Measurements from ENCODE around the gene LURAP1L. TPM values are rescaled to one million over a fixed set of nuclear protein-coding genes. Genes with fewer than 3 reads are reported as not detected.

LURAP1L gene
- total RNA-seq, 1 experiment from 2014 or later, result 1.7 TPM

- H3K27ac Mint-ChIP-seq, result no peak overlapping the region
- no peak for ATAC-seq
- H3K4me3 Mint-ChIP-seq, result no peak overlapping the region
- peaks cover 13% of the 10 kb centered on the region for H3K4me1 Mint-ChIP-seq
- POLR2A ChIA-PET, result no interaction called here
- CTCF ChIA-PET, result no interaction called here
- H3K36me3 Mint-ChIP-seq, result no peaks in the 10 kb centered on the region
- TF ChIP-seq JAZF1 (CRISPR knock-in tag; IDR thresholded peaks at IDR 0.05) (no peak), FOXP4 (CRISPR knock-in tag; IDR thresholded peaks at IDR 0.05) (no peak), SP1 (CRISPR knock-in tag; conservative IDR thresholded peaks at IDR 0.05) (no peak), TCF7 (CRISPR knock-in tag; IDR thresholded peaks at IDR 0.05; ENCODE audit: low read depth) (no peak), MAX (CRISPR knock-in tag; IDR thresholded peaks at IDR 0.05) (no peak), SMAD4 (CRISPR knock-in tag; IDR thresholded peaks at IDR 0.05) (no peak), ELF4 (CRISPR knock-in tag; IDR thresholded peaks at IDR 0.05; ENCODE audit: low read depth) (no peak), ZNF232 (CRISPR knock-in tag; IDR thresholded peaks at IDR 0.05) (no peak), ARID4B (CRISPR knock-in tag; IDR thresholded peaks at IDR 0.05; ENCODE audit: borderline replicate concordance) (no peak), TEAD4 (CRISPR knock-in tag; IDR thresholded peaks at IDR 0.05) (no peak), OVOL2 (CRISPR knock-in tag; IDR thresholded peaks at IDR 0.05; ENCODE audit: borderline replicate concordance) (no peak), ETV6 (CRISPR knock-in tag; IDR thresholded peaks at IDR 0.05) (no peak), ZNF425 (CRISPR knock-in tag; conservative IDR thresholded peaks at IDR 0.05) (no peak), USF1 (CRISPR knock-in tag; IDR thresholded peaks at IDR 0.05) (no peak)
- TF ChIP-seq, protein P1, sequence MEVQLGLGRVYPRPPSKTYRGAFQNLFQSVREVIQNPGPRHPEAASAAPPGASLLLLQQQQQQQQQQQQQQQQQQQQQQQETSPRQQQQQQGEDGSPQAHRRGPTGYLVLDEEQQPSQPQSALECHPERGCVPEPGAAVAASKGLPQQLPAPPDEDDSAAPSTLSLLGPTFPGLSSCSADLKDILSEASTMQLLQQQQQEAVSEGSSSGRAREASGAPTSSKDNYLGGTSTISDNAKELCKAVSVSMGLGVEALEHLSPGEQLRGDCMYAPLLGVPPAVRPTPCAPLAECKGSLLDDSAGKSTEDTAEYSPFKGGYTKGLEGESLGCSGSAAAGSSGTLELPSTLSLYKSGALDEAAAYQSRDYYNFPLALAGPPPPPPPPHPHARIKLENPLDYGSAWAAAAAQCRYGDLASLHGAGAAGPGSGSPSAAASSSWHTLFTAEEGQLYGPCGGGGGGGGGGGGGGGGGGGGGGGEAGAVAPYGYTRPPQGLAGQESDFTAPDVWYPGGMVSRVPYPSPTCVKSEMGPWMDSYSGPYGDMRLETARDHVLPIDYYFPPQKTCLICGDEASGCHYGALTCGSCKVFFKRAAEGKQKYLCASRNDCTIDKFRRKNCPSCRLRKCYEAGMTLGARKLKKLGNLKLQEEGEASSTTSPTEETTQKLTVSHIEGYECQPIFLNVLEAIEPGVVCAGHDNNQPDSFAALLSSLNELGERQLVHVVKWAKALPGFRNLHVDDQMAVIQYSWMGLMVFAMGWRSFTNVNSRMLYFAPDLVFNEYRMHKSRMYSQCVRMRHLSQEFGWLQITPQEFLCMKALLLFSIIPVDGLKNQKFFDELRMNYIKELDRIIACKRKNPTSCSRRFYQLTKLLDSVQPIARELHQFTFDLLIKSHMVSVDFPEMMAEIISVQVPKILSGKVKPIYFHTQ (CRISPR knock-in tag; IDR thresholded peaks at IDR 0.05), result no peak
- TF ChIP-seq, protein P2, sequence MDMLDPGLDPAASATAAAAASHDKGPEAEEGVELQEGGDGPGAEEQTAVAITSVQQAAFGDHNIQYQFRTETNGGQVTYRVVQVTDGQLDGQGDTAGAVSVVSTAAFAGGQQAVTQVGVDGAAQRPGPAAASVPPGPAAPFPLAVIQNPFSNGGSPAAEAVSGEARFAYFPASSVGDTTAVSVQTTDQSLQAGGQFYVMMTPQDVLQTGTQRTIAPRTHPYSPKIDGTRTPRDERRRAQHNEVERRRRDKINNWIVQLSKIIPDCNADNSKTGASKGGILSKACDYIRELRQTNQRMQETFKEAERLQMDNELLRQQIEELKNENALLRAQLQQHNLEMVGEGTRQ (CRISPR knock-in tag; IDR thresholded peaks at IDR 0.05), result no peak
- TF ChIP-seq, protein P3, sequence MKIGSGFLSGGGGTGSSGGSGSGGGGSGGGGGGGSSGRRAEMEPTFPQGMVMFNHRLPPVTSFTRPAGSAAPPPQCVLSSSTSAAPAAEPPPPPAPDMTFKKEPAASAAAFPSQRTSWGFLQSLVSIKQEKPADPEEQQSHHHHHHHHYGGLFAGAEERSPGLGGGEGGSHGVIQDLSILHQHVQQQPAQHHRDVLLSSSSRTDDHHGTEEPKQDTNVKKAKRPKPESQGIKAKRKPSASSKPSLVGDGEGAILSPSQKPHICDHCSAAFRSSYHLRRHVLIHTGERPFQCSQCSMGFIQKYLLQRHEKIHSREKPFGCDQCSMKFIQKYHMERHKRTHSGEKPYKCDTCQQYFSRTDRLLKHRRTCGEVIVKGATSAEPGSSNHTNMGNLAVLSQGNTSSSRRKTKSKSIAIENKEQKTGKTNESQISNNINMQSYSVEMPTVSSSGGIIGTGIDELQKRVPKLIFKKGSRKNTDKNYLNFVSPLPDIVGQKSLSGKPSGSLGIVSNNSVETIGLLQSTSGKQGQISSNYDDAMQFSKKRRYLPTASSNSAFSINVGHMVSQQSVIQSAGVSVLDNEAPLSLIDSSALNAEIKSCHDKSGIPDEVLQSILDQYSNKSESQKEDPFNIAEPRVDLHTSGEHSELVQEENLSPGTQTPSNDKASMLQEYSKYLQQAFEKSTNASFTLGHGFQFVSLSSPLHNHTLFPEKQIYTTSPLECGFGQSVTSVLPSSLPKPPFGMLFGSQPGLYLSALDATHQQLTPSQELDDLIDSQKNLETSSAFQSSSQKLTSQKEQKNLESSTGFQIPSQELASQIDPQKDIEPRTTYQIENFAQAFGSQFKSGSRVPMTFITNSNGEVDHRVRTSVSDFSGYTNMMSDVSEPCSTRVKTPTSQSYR (CRISPR knock-in tag; IDR thresholded peaks at IDR 0.05), result no peak
- no peak for DNase-seq (ENCODE audit: low spot score)
- no peaks in the 10 kb centered on the region for H3K27me3 Mint-ChIP-seq (ENCODE audit: low read depth)
- H3K9me3 Mint-ChIP-seq, result no peaks in the 10 kb centered on the region
These were observed 10.7 kb upstream of the LURAP1L start for GRCh38 chr9:12764150-12764549.

All from WTC11 (cell line).